ENCODE measurements around the gene PLD1. TPM values are rescaled to one million over a fixed set of nuclear protein-coding genes. Genes with fewer than 3 reads are reported as not detected.

Gene PLD1
- total and polyA plus RNA-seq, 2 of the 8 experiments (the other 6 are each of a cell fraction or from before 2014, with no cell fraction given) = 1.2 to 2.6 TPM

DNA sequence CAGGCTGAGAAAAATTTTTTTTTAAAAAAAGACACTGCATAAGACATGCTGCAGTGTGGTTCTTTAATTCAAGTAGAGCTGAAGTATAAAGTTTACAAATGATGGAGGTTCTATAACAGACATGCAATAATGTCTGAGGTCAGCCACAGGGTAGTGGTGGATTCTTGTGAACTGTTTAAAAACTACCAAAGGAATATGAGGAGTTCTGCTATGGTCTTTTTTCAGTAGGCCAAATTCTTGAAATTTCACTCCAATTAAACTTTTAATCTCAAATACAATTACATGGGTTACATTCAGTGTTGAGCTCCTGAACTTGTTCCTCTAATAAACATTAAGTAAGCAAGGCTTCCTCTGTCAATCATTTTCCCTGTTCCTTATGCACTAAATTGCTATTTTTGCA is 122.7 kb downstream of the PLD1 start:
- TF ChIP-seq TAF1 (IDR thresholded peaks at IDR 0.05; ENCODE audit: low read depth, low read length) = no peak
- Histone ChIP-seq H3K4me1 (replicated peaks in 1 of 4; ENCODE audit: control insufficient read depth in 3 of 4, insufficient read depth in 4 of 4, low read length in 3 of 4) (no peaks in the 10 kb centered on the region), H2BK15ac (ENCODE audit: low read length) (no peak overlapping the region), H2AK5ac (ENCODE audit: low read depth, low read length) (no peak overlapping the region), H4K20me1 (replicated peaks in 1 of 2; ENCODE audit: control insufficient read depth in 1 of 2, insufficient read depth in 2 of 2, low read length in 2 of 2) (no peaks in the 10 kb centered on the region), H2BK120ac (replicated peaks; ENCODE audit: low read depth, low read length) (no peak overlapping the region), H3K23ac (ENCODE audit: insufficient read length) (no peak overlapping the region), H4K8ac (ENCODE audit: extremely low read depth, insufficient read depth, low read length) (no peak overlapping the region), H3K79me1 (ENCODE audit: low read depth, low read length) (no peaks in the 10 kb centered on the region), H3K4me3 (ENCODE audit: extremely low read depth in 1 of 4, insufficient read depth in 2 of 4, low read depth in 3 of 4, low read length in 4 of 4) (no peak overlapping the region), H3K14ac (ENCODE audit: insufficient read length) (no peak overlapping the region), H3K9me3 (ENCODE audit: insufficient read depth in 2 of 2, low read depth in 1 of 2, low read length in 1 of 2) (no peaks in the 10 kb centered on the region), H3K36me3 (ENCODE audit: control insufficient read depth in 2 of 4, insufficient read depth in 4 of 4, low read length in 3 of 4) (no peaks in the 10 kb centered on the region), H3K18ac (ENCODE audit: extremely low read depth, low read length) (no peak overlapping the region), H2BK20ac (ENCODE audit: low read length) (no peak overlapping the region), H2BK5ac (ENCODE audit: low read depth, low read length) (no peak overlapping the region), H3K4ac (replicated peaks; ENCODE audit: insufficient read length, low read depth, low read length) (no peak overlapping the region), H3K56ac (replicated peaks; ENCODE audit: insufficient read length, low read depth, low read length) (no peak overlapping the region), H3K9ac (replicated peaks in 1 of 4; ENCODE audit: extremely low read depth in 1 of 4, low read depth in 3 of 4, low read length in 3 of 4) (no peak overlapping the region), H3K79me2 (ENCODE audit: control insufficient read depth in 1 of 2, insufficient read depth in 2 of 2, low read length in 2 of 2) (no peaks in the 10 kb centered on the region), H3K4me2 (ENCODE audit: insufficient read depth in 1 of 2, low read depth in 2 of 2, low read length in 2 of 2) (no peak overlapping the region), H2AFZ (ENCODE audit: low read length) (no peak overlapping the region), H3K27ac (ENCODE audit: low read depth, low read length) (no peak overlapping the region), H3K27me3 (replicated peaks in 1 of 4; ENCODE audit: control insufficient read depth in 3 of 4, extremely low read depth in 1 of 4, insufficient read depth in 3 of 4, low read length in 3 of 4) (no peaks in the 10 kb centered on the region), H4K5ac (ENCODE audit: insufficient read length, low read depth, low read length) (no peak overlapping the region), H2BK12ac (ENCODE audit: low read depth, low read length) (no peak overlapping the region), H3K23me2 (ENCODE audit: low read depth, low read length) (no peaks in the 10 kb centered on the region), H4K91ac (replicated peaks; ENCODE audit: insufficient read length, low read length) (no peak overlapping the region)
- CTCF ChIA-PET (ENCODE audit: partially characterized antibody) = interaction anchor here (0.7 to 2.0 kb wide), 3 partner anchors 9 to 247 kb away, joined by 3 to 8 read pairs (median 6); no protein-coding TSS in a partner anchor
- FAIRE-seq (no peak), DNase-seq (ENCODE audit: low read depth in 1 of 2, low spot score in 2 of 2) (no peak)
- POLR2A ChIA-PET (ENCODE audit: partially characterized antibody) = no interaction called here

Measured in H1 (cell line).